Stimulated activated CD4-positive, alpha-beta T cell treated with anti-CD3 and anti-CD28 coated beads, Interleukin-12 subunit alpha, Interleukin-12 subunit beta, amount 100 ng/mL, for 48 hours (primary cell): Measurements from ENCODE around the gene RIMBP2.

Experiments
- DNase-seq, 3 donors: peaks; one replicate each; pipeline ENCODE4 v3.0.0-alpha.2; 2020; ENCODE audit warnings: low read depth in 2 of 3, low spot score in 1 of 3

Gene RIMBP2

GRCh38 chr12:130634866-130635265 lies 81.2 kb downstream of the RIMBP2 start:
- no peak for DNase-seq

GRCh38 chr12:130633771-130634170 lies 82.3 kb downstream of the RIMBP2 start:
- DNase-seq = no peak

GRCh38 chr12:130632642-130633041 lies 83.5 kb downstream of the RIMBP2 start:
- no peak for DNase-seq

GRCh38 chr12:130628304-130628703 lies 87.8 kb downstream of the RIMBP2 start:
- no peak for DNase-seq

GRCh38 chr12:130627175-130627574 lies 88.9 kb downstream of the RIMBP2 start:
- DNase-seq = no peak

- DNase-seq = no peak
Measured at GRCh38 chr12:130626601-130627000, 89.5 kb downstream of the RIMBP2 start.

DNA sequence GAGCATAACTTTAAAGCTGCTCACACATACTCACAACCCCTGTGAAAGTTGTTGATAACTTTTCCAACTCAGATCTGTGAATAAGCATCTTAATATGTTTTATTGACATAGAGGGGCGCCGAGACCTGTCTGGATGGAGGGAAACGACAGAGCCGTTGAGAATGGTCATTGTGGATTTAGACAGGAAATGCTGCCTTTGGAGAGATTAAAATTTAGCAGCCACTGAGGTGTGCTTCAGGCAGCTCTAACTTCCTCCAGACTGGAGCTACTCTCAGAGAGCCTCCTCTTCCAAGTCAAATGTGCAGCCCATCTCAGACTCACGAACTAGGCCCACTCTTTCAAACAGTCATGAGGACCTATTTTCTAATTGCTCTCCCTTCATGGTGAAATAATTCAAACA lies 90.9 kb downstream of the RIMBP2 start:
- DNase-seq = no peak

GRCh38 chr12:130622803-130623202 lies 93.3 kb downstream of the RIMBP2 start:
- no peak for DNase-seq

DNA sequence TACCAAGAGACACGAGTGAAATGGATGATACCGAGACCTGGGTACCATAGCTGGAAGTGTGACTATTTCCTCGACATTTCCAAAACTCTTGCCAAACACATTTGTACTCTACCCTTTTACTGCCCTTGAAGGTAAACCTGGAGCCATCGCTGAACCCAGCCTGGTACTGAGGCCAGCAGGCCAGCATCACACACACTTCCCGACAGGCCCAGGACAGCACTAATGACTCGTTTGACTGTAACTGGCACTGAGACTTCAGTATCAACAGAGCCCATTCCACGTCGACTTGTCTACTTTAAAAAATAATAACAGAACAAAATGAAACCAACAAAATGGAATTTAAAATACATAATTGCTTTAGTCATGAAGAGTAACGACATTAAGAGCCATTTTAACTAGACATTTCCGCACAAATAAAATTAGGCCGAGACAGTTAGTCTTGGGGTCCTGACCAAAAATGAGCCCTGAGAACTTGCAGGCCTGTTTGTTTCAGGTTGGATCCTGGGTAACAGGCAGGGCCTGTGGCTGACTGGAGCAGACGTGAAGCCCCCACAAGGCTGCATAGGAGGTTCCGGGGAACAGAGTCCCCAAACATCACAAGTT lies 94.3 kb downstream of the RIMBP2 start:
- no peak for DNase-seq

- no peak for DNase-seq
Measured at GRCh38 chr12:130620756-130621155, 95.3 kb downstream of the RIMBP2 start.

- no peak for DNase-seq
Measured at GRCh38 chr12:130620281-130620680, 95.8 kb downstream of the RIMBP2 start.

- no peak for DNase-seq
Measured at GRCh38 chr12:130619385-130620001, 96.6 kb downstream of the RIMBP2 start.

DNA sequence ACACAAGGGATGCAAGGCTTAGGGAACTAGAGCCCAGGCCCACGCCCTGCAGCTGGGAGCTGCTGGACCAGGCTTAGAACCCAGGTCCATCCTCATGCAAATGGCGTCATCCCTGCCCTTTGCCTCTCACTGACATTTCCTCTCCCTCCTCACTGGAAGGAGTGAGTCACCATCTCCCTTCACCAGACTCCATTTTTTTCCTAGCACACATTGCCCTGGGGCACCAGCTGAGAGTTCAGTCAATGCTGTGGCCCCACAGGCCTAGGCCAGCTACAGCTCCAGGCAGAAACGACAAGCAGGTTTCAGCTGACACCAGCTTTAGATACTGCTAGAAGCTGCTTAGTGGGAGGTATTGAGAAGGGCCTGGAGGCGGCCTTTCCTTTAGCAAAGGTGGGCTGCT lies 98.9 kb downstream of the RIMBP2 start:
- DNase-seq = no peak

DNA sequence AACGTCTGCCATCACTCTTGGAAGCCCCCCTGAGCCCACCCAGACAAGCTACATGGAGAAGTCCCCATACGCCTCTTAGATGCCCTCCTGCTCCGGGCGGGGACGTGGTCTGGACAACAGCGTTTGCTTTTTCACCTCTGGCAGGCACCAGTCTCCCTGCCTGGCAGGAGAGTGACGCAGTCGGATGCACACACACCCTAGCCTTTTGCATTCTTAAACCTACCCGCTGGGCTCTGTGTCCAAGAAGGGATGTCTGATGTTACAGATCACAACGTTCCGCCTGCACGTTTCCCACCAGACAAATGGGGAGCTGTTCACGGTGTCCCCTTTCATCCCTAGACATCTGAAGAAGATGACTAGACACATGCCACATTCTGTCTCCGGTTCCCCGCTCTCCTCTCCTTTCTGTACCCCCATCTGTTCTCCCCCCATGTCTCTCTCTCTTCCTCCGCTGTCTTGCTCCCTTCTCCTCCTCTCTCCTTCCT lies 100.2 kb downstream of the RIMBP2 start:
- no peak for DNase-seq

GRCh38 chr12:130614530-130614905 lies 101.6 kb downstream of the RIMBP2 start:
- DNase-seq = no peak

GRCh38 chr12:130613831-130614529 lies 102.1 kb downstream of the RIMBP2 start:
- no peak for DNase-seq

DNA sequence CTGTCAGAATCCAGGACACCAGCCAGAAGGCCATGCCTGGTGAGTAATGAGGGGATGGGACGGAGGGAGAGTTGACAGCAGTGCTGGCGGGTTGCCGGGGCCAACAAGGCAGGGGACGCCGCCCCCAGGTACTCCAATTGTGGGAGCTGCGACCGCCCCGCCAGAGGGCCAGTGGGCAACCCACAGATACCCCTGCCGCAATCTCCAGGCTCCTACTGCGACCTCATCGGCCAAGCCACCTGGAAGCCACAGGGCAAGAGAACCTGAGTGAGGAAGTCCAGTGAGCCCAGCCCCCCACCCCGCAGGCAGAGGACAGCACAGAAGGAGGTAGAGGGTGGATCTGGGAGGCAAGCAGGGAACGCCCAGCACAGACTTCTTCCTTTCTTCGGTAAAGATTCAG lies 103.0 kb downstream of the RIMBP2 start:
- no peak for DNase-seq

GRCh38 chr12:130611026-130611905 lies 104.8 kb downstream of the RIMBP2 start:
- DNase-seq = no peak

DNA sequence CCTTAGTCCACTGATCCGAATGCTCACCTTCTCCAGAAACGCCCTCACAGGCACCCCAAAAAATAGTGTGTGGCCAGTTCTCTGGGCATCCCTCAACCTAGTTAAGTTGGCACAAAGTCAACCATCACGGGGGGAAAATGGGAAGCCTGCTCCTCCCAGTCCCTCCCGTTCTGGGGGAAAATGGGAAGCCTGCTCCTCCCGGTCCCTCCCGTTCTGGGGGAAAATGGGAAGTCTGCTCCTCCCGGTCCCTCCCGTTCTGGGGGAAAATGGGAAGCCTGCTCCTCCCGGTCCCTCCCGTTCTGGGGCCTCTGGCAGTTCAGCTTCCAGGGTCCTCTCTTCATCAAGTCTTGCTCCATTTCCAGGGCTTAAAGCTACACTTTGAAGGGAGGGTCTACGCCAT lies 106.1 kb downstream of the RIMBP2 start:
- no peak for DNase-seq

- no peak for DNase-seq
Measured at GRCh38 chr12:130608831-130609230, 107.3 kb downstream of the RIMBP2 start.

DNA sequence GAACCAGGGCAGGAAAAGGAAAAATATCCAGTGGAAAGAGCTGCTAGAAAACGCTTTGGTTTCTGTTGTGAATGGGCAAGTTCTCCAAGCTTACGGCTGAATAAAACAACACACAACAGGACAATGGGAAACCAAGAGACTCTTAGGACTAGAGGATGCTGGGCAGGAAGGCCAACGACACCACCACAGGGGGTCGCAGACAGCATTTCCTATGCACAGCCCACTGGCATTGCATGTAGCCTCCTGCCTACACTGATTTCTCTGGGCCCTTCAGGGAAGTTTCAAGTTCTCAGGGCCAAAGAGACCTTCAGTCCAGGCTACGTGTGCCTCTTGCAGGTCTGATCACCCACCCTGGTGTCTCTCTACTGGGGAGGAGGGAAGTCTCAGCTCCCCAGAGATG lies 108.0 kb downstream of the RIMBP2 start:
- no peak for DNase-seq

DNA sequence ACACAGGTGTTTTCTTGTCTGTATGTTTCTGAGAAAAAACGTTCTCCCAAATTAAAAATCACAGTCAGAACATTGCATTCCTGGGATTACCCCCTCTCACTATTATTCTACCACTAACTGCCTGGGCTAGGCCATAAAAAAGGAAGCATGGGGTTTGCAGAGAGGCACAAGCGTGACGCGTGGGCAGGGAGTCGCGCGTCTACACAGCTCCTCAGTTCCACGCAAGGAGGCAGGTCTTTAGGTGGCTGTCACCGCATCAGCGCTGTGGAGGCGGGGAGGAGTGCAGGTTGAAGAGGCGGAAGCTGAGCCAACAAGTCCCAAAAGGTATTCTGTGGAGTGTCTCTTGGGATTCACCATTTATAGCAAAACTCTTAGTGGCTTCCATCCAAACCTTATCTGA lies 109.9 kb downstream of the RIMBP2 start:
- DNase-seq = no peak
